Prostate gland (tissue), 2 donors: Measurements from ENCODE around the gene IRF9.

Experiments used
- POLR2A ChIP-seq: fragments of 450-650 bp; IDR thresholded peaks from one replicate; pipeline ENCODE4 v1.6.1; 2016; ENCODE audit warnings: antibody characterized with exemption, mild to moderate bottlenecking
- TF ChIP-seq, protein P1 (sequence below), 4 experiments: fragments of 200-600 bp in 2 of 4; fragments of 450-650 bp in 2 of 4; sonication (generic) in 2 of 4; IDR thresholded peaks; 1 replicate in 3 of 4; 2 replicates in 1 of 4; pipeline ENCODE4 v1.5.1; 2016 to 2019; ENCODE audit warnings: antibody characterized with exemption in 4 of 4, mild to moderate bottlenecking in 2 of 4, moderate library complexity in 2 of 4

DNA sequence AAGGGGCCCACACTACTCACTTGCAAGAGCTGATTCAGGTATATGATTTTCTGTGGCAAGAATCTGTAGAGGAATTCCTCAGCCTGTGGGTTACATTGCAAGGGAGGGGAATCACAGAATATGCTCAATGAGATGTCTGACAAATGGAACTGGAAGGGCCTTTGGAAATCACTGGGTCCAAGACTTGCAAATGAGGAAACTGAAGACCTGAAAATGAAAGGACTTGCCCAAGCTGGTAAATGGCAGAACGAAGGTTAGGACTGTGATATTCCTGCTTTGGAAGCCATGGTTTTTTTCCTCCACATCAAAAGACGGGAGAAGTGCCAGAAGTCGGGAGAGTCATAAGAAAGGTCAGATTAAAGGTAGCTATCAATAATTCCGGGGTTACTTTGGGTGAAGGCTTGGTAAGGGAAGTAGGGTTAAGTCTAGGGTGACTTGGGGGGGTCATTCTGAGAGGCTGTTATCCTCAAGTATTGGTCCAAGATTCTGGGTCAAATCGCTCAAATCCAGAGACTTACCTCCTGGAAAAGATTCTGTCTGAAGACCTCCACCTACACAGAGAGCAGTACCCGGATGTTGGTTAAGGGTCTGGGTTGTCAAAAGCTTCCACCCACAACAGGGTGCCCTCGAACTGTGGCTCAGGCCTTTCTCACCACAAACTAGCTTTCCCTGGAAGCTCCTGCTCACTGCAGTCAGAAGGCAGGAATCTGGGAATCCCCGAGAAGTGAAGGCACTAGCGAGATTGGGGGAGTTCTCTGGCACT is 15.2 kb upstream of the IRF9 start:
- TF ChIP-seq, protein P1, sequence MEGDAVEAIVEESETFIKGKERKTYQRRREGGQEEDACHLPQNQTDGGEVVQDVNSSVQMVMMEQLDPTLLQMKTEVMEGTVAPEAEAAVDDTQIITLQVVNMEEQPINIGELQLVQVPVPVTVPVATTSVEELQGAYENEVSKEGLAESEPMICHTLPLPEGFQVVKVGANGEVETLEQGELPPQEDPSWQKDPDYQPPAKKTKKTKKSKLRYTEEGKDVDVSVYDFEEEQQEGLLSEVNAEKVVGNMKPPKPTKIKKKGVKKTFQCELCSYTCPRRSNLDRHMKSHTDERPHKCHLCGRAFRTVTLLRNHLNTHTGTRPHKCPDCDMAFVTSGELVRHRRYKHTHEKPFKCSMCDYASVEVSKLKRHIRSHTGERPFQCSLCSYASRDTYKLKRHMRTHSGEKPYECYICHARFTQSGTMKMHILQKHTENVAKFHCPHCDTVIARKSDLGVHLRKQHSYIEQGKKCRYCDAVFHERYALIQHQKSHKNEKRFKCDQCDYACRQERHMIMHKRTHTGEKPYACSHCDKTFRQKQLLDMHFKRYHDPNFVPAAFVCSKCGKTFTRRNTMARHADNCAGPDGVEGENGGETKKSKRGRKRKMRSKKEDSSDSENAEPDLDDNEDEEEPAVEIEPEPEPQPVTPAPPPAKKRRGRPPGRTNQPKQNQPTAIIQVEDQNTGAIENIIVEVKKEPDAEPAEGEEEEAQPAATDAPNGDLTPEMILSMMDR (IDR thresholded peaks at IDR 0.05), result no peak
- TF ChIP-seq POLR2A, result no peak
